H9 (cell line): ENCODE results near the gene MYOM1. TPM values are rescaled to one million over a fixed set of nuclear protein-coding genes. Genes with fewer than 3 reads are reported as not detected.

Experiments used
- DNase-seq: peaks from one replicate; pipeline ENCODE4 v3.0.0-alpha.2; 2017
- H2AFZ ChIP-seq: one replicate; pipeline ENCODE4 v1.6.1; 2013; ENCODE audit warnings: mild to moderate bottlenecking, low read length, control low read depth, moderate library complexity
- H2AK5ac ChIP-seq: 2 replicates; pipeline ENCODE4 v1.6.1; 2013; ENCODE audit warnings: low read length, control low read depth, mixed read lengths; ENCODE audit not compliant: insufficient read length
- H2BK120ac ChIP-seq: one replicate; pipeline ENCODE4 v1.6.1; 2013; ENCODE audit warnings: low read depth, mild to moderate bottlenecking, low read length, control low read depth, inconsistent platforms; ENCODE audit not compliant: poor library complexity, severe bottlenecking
- H2BK12ac ChIP-seq: 2 replicates; pipeline ENCODE4 v1.6.1; 2013; ENCODE audit warnings: low read length, control low read depth, mixed read lengths, low read depth; ENCODE audit not compliant: insufficient read length
- H2BK15ac ChIP-seq: 2 replicates; pipeline ENCODE4 v1.6.1; 2013; ENCODE audit warnings: low read depth, low read length, control low read depth
- H2BK20ac ChIP-seq: one replicate; pipeline ENCODE4 v1.6.1; 2013; ENCODE audit warnings: low read depth, mild to moderate bottlenecking, low read length, control low read depth, inconsistent platforms; ENCODE audit not compliant: poor library complexity, severe bottlenecking
- H2BK5ac ChIP-seq: 2 replicates; pipeline ENCODE4 v1.6.1; 2013; ENCODE audit warnings: low read length, control low read depth, mixed read lengths; ENCODE audit not compliant: insufficient read length
- H3K14ac ChIP-seq: 2 replicates; pipeline ENCODE4 v1.6.1; 2013; ENCODE audit warnings: low read length, control low read depth; ENCODE audit not compliant: insufficient read depth
- H3K18ac ChIP-seq: 2 replicates; pipeline ENCODE4 v1.6.1; 2013; ENCODE audit warnings: low read depth, mild to moderate bottlenecking, mixed read lengths, low read length, control low read depth; ENCODE audit not compliant: insufficient read length
- H3K23ac ChIP-seq: 2 replicates; pipeline ENCODE4 v1.6.1; 2013; ENCODE audit warnings: low read length, control low read depth, mixed read lengths, low read depth; ENCODE audit not compliant: insufficient read length
- H3K23me2 ChIP-seq: 2 replicates; pipeline ENCODE4 v1.6.1; 2013; ENCODE audit warnings: low read depth, mild to moderate bottlenecking, mixed read lengths, low read length, control low read depth; ENCODE audit not compliant: insufficient read length, poor library complexity, severe bottlenecking
- H3K27ac ChIP-seq: 2 replicates; pipeline ENCODE4 v1.5.1; 2013; ENCODE audit warnings: low read length, control low read depth, mixed read lengths, low read depth; ENCODE audit not compliant: insufficient read length
- H3K27me3 ChIP-seq: 2 replicates; pipeline ENCODE4 v1.6.1; 2013; ENCODE audit warnings: low read length, control low read depth, inconsistent platforms; ENCODE audit not compliant: insufficient read depth
- H3K4ac ChIP-seq: 2 replicates; pipeline ENCODE4 v1.6.1; 2013; ENCODE audit warnings: low read depth, mild to moderate bottlenecking, control low read depth, inconsistent platforms, low read length, moderate library complexity
- H3K4me1 ChIP-seq: 2 replicates; pipeline ENCODE4 v1.6.1; 2013; ENCODE audit warnings: low read length, control low read depth, inconsistent platforms; ENCODE audit not compliant: insufficient read depth
- H3K4me2 ChIP-seq: 2 replicates; pipeline ENCODE4 v1.6.1; 2013; ENCODE audit warnings: low read length, control low read depth, mixed read lengths; ENCODE audit not compliant: insufficient read length, insufficient read depth
- H3K56ac ChIP-seq: 2 replicates; pipeline ENCODE4 v1.6.1; 2013; ENCODE audit warnings: low read depth, mild to moderate bottlenecking, mixed read lengths, low read length, control low read depth; ENCODE audit not compliant: insufficient read length
- H3K79me1 ChIP-seq: 2 replicates; pipeline ENCODE4 v1.6.1; 2013; ENCODE audit warnings: low read depth, mild to moderate bottlenecking, moderate library complexity, low read length, control low read depth, inconsistent platforms; ENCODE audit not compliant: insufficient read depth, poor library complexity, severe bottlenecking
- H3K79me2 ChIP-seq: 2 replicates; pipeline ENCODE4 v1.6.1; 2013; ENCODE audit warnings: low read length, control low read depth, inconsistent platforms; ENCODE audit not compliant: insufficient read depth
- H3K9ac ChIP-seq: 2 replicates; pipeline ENCODE4 v1.6.1; 2013; ENCODE audit warnings: low read length, control low read depth, mixed read lengths; ENCODE audit not compliant: insufficient read length; ENCODE audit errors: extremely low read depth
- H3K9me3 ChIP-seq: one replicate; pipeline ENCODE4 v1.6.1; 2013; ENCODE audit warnings: low read depth, low read length, inconsistent platforms; ENCODE audit not compliant: control insufficient read depth
- H3T11ph ChIP-seq: one replicate; pipeline ENCODE4 v1.6.1; 2013; ENCODE audit warnings: mild to moderate bottlenecking, low read length, control low read depth, inconsistent platforms
- H4K20me1 ChIP-seq: one replicate; pipeline ENCODE4 v1.6.1; 2013; ENCODE audit not compliant: control insufficient read depth, insufficient read length, insufficient read depth
- H4K5ac ChIP-seq: 2 replicates; pipeline ENCODE4 v1.6.1; 2013; ENCODE audit warnings: low read depth, mild to moderate bottlenecking, mixed read lengths, low read length, control low read depth; ENCODE audit not compliant: insufficient read length
- H4K8ac ChIP-seq: replicated peaks from 2 replicates; pipeline ENCODE4 v1.6.1; 2013; ENCODE audit warnings: low read length, control low read depth, mixed read lengths, low read depth; ENCODE audit not compliant: insufficient read length
- H4K91ac ChIP-seq: 2 replicates; pipeline ENCODE4 v1.6.1; 2013; ENCODE audit warnings: low read depth, mild to moderate bottlenecking, moderate library complexity, mixed read lengths, low read length, control low read depth; ENCODE audit not compliant: insufficient read length
- H3K27ac Mint-ChIP-seq, 3 experiments: 2 replicates in 2 of 3; 3 replicates in 1 of 3; pipeline ENCODE4 v1.8.0; 2020 to 2021; ENCODE audit warnings: mixed read lengths in 3 of 3, mild to moderate bottlenecking in 1 of 3, moderate library complexity in 1 of 3
- H3K27me3 Mint-ChIP-seq: 2 replicates; pipeline ENCODE4 v1.8.0; 2021; ENCODE audit warnings: low read depth, mild to moderate bottlenecking, moderate library complexity, mixed read lengths
- H3K36me3 Mint-ChIP-seq, 3 experiments: 2 replicates in 2 of 3; 3 replicates in 1 of 3; pipeline ENCODE4 v1.8.0; 2020 to 2021; ENCODE audit warnings: low read depth in 3 of 3, mixed read lengths in 3 of 3; ENCODE audit not compliant: insufficient read depth in 1 of 3
- H3K4me1 Mint-ChIP-seq, 2 experiments: 2 replicates each; pipeline ENCODE4 v1.8.0; 2020; ENCODE audit warnings: mixed read lengths in 2 of 2
- H3K4me3 Mint-ChIP-seq, 2 experiments: 2 replicates in 1 of 2; 3 replicates in 1 of 2; pipeline ENCODE4 v1.8.0; 2020 to 2021; ENCODE audit warnings: mild to moderate bottlenecking in 2 of 2, mixed read lengths in 2 of 2, moderate library complexity in 1 of 2
- H3K9me3 Mint-ChIP-seq, 2 experiments: 2 replicates in 1 of 2; 3 replicates in 1 of 2; pipeline ENCODE4 v1.8.0; 2020; ENCODE audit warnings: mild to moderate bottlenecking in 2 of 2, mixed read lengths in 2 of 2, moderate library complexity in 1 of 2
- CTCF ChIP-seq: fragments of 200-600 bp; sonication (generic); conservative IDR thresholded peaks from 3 replicates; pipeline ENCODE4 v1.8.0; 2021; ENCODE audit warnings: antibody characterized with exemption, mild to moderate bottlenecking
- WGBS: extraction: QIAGEN DNeasy Blood & Tissue Kit; methylation state at CpG from one replicate; pipeline ENCODE4 v1.1.7; 2013; ENCODE audit warnings: missing lambda C conversion rate, low lambda C conversion rate, mixed read lengths; ENCODE audit not compliant: insufficient read length; ENCODE audit errors: extremely low coverage; 5-methylcytosine and 5-hydroxymethylcytosine counted together
- total RNA-seq: library from RNA; stranded (reverse); gene quantifications from 2 replicates; pipeline ENCODE4 v1.2.1, GENCODE V29; 2021

The MYOM1 gene
- total RNA-seq, 1 experiment from 2014 or later, result 0.17 TPM

GRCh38 chr18:3193331-3193730 is 26.4 kb downstream of the MYOM1 start:
- no peak overlapping the region for H2BK15ac ChIP-seq
- H3K27ac ChIP-seq, result no peak overlapping the region
- no peaks in the 10 kb centered on the region for H3K23me2 ChIP-seq
- no peak overlapping the region for H3K4me2 ChIP-seq
- no peak overlapping the region for H2AK5ac ChIP-seq
- no peak overlapping the region for H2BK20ac ChIP-seq
- H2BK120ac ChIP-seq, result no peak overlapping the region
- no peak overlapping the region for H4K5ac ChIP-seq
- H3K23ac ChIP-seq, result no peak overlapping the region
- H3K14ac ChIP-seq, result no peak overlapping the region
- H3K27me3 Mint-ChIP-seq, result no peaks in the 10 kb centered on the region
- no peaks in the 10 kb centered on the region for H3K79me1 ChIP-seq
- no peaks in the 10 kb centered on the region for H3K79me2 ChIP-seq
- no peak overlapping the region for H3K9ac ChIP-seq
- H3K18ac ChIP-seq, result no peak overlapping the region
- no peaks in the 10 kb centered on the region for H4K20me1 ChIP-seq
- no peak overlapping the region for H3K4ac ChIP-seq
- H3K9me3 Mint-ChIP-seq, result no peaks in the 10 kb centered on the region
- no peak overlapping the region for H3K27ac Mint-ChIP-seq
- H2AFZ ChIP-seq, result no peak overlapping the region
- H3K9me3 ChIP-seq, result no peaks in the 10 kb centered on the region
- TF ChIP-seq CTCF, result no peak
- no CpG with 5 or more reads among the region's 1 CpG for WGBS
- no peaks in the 10 kb centered on the region for H3K4me1 ChIP-seq
- H2BK12ac ChIP-seq, result no peak overlapping the region
- no peak overlapping the region for H4K91ac ChIP-seq
- no peaks in the 10 kb centered on the region for H3K36me3 Mint-ChIP-seq
- H3K4me1 Mint-ChIP-seq, result 0 out of 4 replicates have a peak, but pooled peaks cover 0 to 3% of the 10 kb centered on the region in 2 experiments
- no peak overlapping the region for H2BK5ac ChIP-seq
- H3T11ph ChIP-seq, result no peak overlapping the region
- H3K27me3 ChIP-seq, result no peaks in the 10 kb centered on the region
- DNase-seq, result no peak
- no peak overlapping the region for H4K8ac ChIP-seq
- no peak overlapping the region for H3K4me3 Mint-ChIP-seq
- H3K56ac ChIP-seq, result no peak overlapping the region
